Measurements from ENCODE around the gene IMMP2L.

The IMMP2L gene

GRCh38 chr7:111437736-111438135 is 124.6 kb downstream of the IMMP2L start:
- no peak for DNase-seq
- Histone ChIP-seq H3K4me1 (no peaks in the 10 kb centered on the region), H3K36me3 (no peaks in the 10 kb centered on the region), H3K4me3 (ENCODE audit: low read depth, low read length) (no peak overlapping the region), H3K27me3 (no peaks in the 10 kb centered on the region), H3K9me3 (no peaks in the 10 kb centered on the region; the same call in 1 of the 2 replicates)
- TF ChIP-seq CTCF (IDR thresholded peaks at IDR 0.05; ENCODE audit: low read depth, low read length), result no peak

- H3K36me3 ChIP-seq, result no peaks in the 10 kb centered on the region
- no peaks in the 10 kb centered on the region for H3K27me3 ChIP-seq
- no peak for TF ChIP-seq CTCF (IDR thresholded peaks at IDR 0.05; ENCODE audit: low read depth, low read length)
- no peaks in the 10 kb centered on the region for H3K4me1 ChIP-seq
- H3K4me3 ChIP-seq (ENCODE audit: low read depth, low read length), result no peak overlapping the region
- DNase-seq, result no peak
- H3K9me3 ChIP-seq, result no peaks in the 10 kb centered on the region; the same call in 1 of the 2 replicates
These were observed 125.7 kb downstream of the IMMP2L start for GRCh38 chr7:111436608-111437007.

- no peaks in the 10 kb centered on the region for H3K4me1 ChIP-seq
- TF ChIP-seq CTCF (IDR thresholded peaks at IDR 0.05; ENCODE audit: low read depth, low read length), result no peak
- DNase-seq, result no peak
- H3K36me3 ChIP-seq, result no peaks in the 10 kb centered on the region
- H3K27me3 ChIP-seq, result no peaks in the 10 kb centered on the region
- H3K4me3 ChIP-seq (ENCODE audit: low read depth, low read length), result no peak overlapping the region
- H3K9me3 ChIP-seq, result no peaks in the 10 kb centered on the region; the same call in 1 of the 2 replicates
These were observed 128.9 kb downstream of the IMMP2L start for GRCh38 chr7:111433426-111433825.

GRCh38 chr7:111429781-111430180 is 132.5 kb downstream of the IMMP2L start:
- Histone ChIP-seq H3K4me1 (no peaks in the 10 kb centered on the region; the same call in 1 of the 2 replicates), H3K27me3 (no peaks in the 10 kb centered on the region), H3K9me3 (no peaks in the 10 kb centered on the region; the same call in 1 of the 2 replicates), H3K36me3 (no peaks in the 10 kb centered on the region), H3K4me3 (ENCODE audit: low read depth, low read length) (no peak overlapping the region)
- no peak for DNase-seq
- TF ChIP-seq CTCF (IDR thresholded peaks at IDR 0.05; ENCODE audit: low read depth, low read length), result no peak

GRCh38 chr7:111424768-111425167 is 137.5 kb downstream of the IMMP2L start:
- no peak for TF ChIP-seq CTCF (IDR thresholded peaks at IDR 0.05; ENCODE audit: low read depth, low read length)
- DNase-seq, result no peak

GRCh38 chr7:111414374-111414773 is 147.9 kb downstream of the IMMP2L start:
- no peaks in the 10 kb centered on the region for H3K9me3 ChIP-seq
- no peak overlapping the region for H3K4me3 ChIP-seq (ENCODE audit: low read depth, low read length)
- no peaks in the 10 kb centered on the region for H3K36me3 ChIP-seq
- no peak for DNase-seq
- no peak for TF ChIP-seq CTCF (IDR thresholded peaks at IDR 0.05; ENCODE audit: low read depth, low read length)
- H3K4me1 ChIP-seq, result peaks cover 14% of the 10 kb centered on the region
- no peaks in the 10 kb centered on the region for H3K27me3 ChIP-seq

More at GRCh38 chr7:111424768-111425167, 137.5 kb downstream of the IMMP2L start:
- Histone ChIP-seq H3K4me1 (no peaks in the 10 kb centered on the region; the same call in 1 of the 2 replicates), H3K9me3 (no peaks in the 10 kb centered on the region), H3K27me3 (no peaks in the 10 kb centered on the region), H3K4me3 (ENCODE audit: low read depth, low read length) (no peak overlapping the region), H3K36me3 (no peaks in the 10 kb centered on the region)

Data from BE2C (cell line).